OCI-LY3 (cell line): Measurements from ENCODE around the gene SNW1.

Experiments used
- EZH2phosphoT487 ChIP-seq: fragments of 200-600 bp; shearing (Covaris generic); IDR thresholded peaks from 2 replicates; pipeline ENCODE4 v1.6.1; 2018; ENCODE audit warnings: antibody characterized with exemption, mixed run types, low read depth
- TF ChIP-seq, protein P1 (sequence below): fragments of 200-600, 300-600 bp; sonication (generic); IDR thresholded peaks from 2 replicates; pipeline ENCODE4 v1.5.1; 2014; ENCODE audit warnings: antibody characterized with exemption, low read length, low read depth

DNA sequence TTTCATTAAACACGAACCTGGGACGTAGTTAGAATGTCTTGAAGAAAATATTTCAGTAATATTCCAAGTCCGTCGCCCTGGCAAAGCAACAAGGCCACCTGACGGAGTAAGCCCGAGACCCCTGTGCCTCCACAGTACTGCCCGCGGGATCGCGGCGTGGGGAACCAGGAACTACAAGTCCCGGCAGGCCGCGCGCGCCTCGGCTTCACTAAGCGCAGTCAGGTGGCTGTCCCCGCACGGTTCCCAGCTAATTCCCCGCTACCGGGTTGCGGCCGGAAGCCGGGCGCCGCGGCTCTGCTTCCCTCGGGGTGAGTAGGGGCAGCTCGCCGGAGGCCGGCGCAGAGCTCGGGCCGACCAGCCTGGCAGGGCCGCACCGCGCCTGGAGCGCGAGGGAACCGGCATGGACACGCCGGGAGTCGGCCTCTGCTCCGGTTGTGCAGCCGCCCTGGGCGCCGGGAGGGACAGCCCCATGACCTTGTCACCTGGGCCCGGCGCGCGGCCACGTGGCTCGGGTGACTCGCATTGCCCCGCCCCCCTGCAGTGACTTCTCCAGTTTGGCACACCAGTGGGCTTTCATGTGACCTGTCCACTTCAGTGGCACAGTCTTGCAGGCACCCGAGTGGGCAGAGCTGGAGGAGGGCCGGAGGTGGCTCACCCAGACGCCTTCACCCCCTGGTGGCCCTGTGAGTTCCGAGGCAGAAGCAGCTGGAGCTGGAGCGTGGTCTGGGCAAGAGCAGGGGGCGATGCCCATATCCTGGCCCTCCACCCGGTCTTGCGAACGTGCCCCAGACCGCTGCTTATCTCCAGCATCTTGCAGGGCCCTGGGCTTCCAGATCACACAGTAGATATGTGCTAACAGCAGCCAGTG lies 39.1 kb upstream of the SNW1 start, which contains the start of gene ADCK1:
- TF ChIP-seq, protein P1, sequence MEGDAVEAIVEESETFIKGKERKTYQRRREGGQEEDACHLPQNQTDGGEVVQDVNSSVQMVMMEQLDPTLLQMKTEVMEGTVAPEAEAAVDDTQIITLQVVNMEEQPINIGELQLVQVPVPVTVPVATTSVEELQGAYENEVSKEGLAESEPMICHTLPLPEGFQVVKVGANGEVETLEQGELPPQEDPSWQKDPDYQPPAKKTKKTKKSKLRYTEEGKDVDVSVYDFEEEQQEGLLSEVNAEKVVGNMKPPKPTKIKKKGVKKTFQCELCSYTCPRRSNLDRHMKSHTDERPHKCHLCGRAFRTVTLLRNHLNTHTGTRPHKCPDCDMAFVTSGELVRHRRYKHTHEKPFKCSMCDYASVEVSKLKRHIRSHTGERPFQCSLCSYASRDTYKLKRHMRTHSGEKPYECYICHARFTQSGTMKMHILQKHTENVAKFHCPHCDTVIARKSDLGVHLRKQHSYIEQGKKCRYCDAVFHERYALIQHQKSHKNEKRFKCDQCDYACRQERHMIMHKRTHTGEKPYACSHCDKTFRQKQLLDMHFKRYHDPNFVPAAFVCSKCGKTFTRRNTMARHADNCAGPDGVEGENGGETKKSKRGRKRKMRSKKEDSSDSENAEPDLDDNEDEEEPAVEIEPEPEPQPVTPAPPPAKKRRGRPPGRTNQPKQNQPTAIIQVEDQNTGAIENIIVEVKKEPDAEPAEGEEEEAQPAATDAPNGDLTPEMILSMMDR = peak; percentile 26
- TF ChIP-seq EZH2phosphoT487 = no peak
